HL-60/S4 treated with phorbol 12-myristate 13-acetate at 8.2 ng/mL for 4 days and 3 days (cell line): ENCODE measurements around the gene EXOC6B.

ENCODE experiments used
- in situ Hi-C: fragments of 300-500 bp; cut with MboI; formaldehyde crosslinking; loops from 2 replicates; pipeline ENCODE4 v1.15.0; 2022; ENCODE audit warnings: low sequenced_read_pairs

EXOC6B gene

GRCh38 chr2:72153924-72154323 is 671.9 kb downstream of the EXOC6B start:
- in situ Hi-C loops, result loop anchor here (25.0 kb wide), 1 partner anchor 617 kb away; no protein-coding TSS in a partner anchor

GRCh38 chr2:72153026-72153791 is 672.6 kb downstream of the EXOC6B start:
- in situ Hi-C loops, result loop anchor here (25.0 kb wide), 1 partner anchor 616 kb away; no protein-coding TSS in a partner anchor

- in situ Hi-C loops, result loop anchor here (25.0 kb wide), 1 partner anchor 614 kb away; no protein-coding TSS in a partner anchor
Measured at GRCh38 chr2:72150861-72151356, 674.9 kb downstream of the EXOC6B start.

- in situ Hi-C loops, result loop anchor here (25.0 kb wide), 1 partner anchor 613 kb away; no protein-coding TSS in a partner anchor
Measured at GRCh38 chr2:72150157-72150860, 675.5 kb downstream of the EXOC6B start.

- in situ Hi-C loops, result loop anchor here (25.0 kb wide), 1 partner anchor 612 kb away; no protein-coding TSS in a partner anchor
Measured at GRCh38 chr2:72149556-72150156, 676.2 kb downstream of the EXOC6B start.

- in situ Hi-C loops, result no loop called here
Measured at GRCh38 chr2:72148837-72149555, 676.8 kb downstream of the EXOC6B start.

GRCh38 chr2:72148003-72148836 is 677.6 kb downstream of the EXOC6B start:
- in situ Hi-C loops, result no loop called here

- in situ Hi-C loops, result no loop called here
Measured at GRCh38 chr2:72147303-72147971, 678.4 kb downstream of the EXOC6B start, which contains the start of gene CYP26B1. CYP26B1 (minus strand) TSS chr2:72147862; CDS start chr2:72147834, 28 bp downstream.

GRCh38 chr2:72146347-72147302 is 679.2 kb downstream of the EXOC6B start:
- in situ Hi-C loops, result no loop called here

- in situ Hi-C loops, result no loop called here
Measured at GRCh38 chr2:72145658-72146329, 680.0 kb downstream of the EXOC6B start.

- in situ Hi-C loops, result no loop called here
Measured at GRCh38 chr2:72145289-72145657, 680.6 kb downstream of the EXOC6B start.

GRCh38 chr2:72144632-72145288 is 681.1 kb downstream of the EXOC6B start:
- in situ Hi-C loops, result no loop called here

- in situ Hi-C loops, result no loop called here
Measured at GRCh38 chr2:72144274-72144631, 681.6 kb downstream of the EXOC6B start.

- in situ Hi-C loops, result no loop called here
Measured at GRCh38 chr2:72143441-72144273, 682.2 kb downstream of the EXOC6B start.

GRCh38 chr2:72142570-72143440 is 683.0 kb downstream of the EXOC6B start:
- in situ Hi-C loops, result no loop called here
